GM21423 (cell line): ENCODE data around the gene OR5D18.
"Not testable (repeated sequence)": the region's sequence is repeated elsewhere in the genome, so short reads cannot be mapped to it uniquely, and the experiment has no call there.

ENCODE experiments used
- ATAC-seq: cut with Tn5 transposase; IDR thresholded peaks from one replicate; pipeline ENCODE4 v1.9.1; 2021; ENCODE audit warnings: mild to moderate bottlenecking, moderate library complexity; ENCODE audit not compliant: unreplicated experiment

Gene OR5D18

DNA sequence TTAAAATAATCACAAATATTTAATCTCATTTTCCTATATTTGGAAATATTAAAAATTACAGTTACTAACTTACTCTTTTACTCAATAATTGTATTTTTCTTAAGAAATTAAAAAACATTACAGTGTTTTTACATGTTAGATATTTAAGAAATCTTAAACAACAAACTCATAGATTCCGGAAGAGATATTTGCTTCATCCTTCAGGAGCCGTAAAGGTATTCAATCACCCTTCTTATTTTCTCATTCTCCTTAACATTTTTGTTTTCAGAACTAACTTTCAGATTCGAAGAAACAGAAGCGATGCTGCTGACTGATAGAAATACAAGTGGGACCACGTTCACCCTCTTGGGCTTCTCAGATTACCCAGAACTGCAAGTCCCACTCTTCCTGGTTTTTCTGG lies at the start of gene OR5D18:
Gene OR5D18, plus strand, starts transcription at position 301 of the 400 bp plus-strand sequence. Its CDS starts 0 bp downstream, at position 301.
- ATAC-seq: no peak

DNA sequence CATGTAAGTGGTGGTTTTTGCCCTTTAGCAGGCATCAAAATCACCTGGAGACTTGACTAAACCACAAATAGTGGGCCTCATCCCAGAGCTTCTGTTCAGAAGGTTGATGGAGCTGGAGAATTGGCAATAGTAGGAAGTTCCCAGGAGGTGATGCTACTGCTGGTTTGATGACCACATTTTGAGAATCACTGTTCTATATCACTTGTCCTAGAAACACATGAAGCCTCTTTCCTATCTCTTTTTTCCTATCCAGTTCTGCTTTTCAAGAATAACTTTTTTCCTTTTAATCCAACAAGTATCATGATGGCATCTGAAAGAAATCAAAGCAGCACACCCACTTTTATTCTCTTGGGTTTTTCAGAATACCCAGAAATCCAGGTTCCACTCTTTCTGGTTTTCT lies 46.3 kb upstream of the OR5D18 start, which contains the start of gene OR5D13:
Gene OR5D13, plus strand, starts transcription at position 301 of the 400 bp plus-strand sequence. Its CDS starts 0 bp downstream, at position 301.
- ATAC-seq: no peak

DNA sequence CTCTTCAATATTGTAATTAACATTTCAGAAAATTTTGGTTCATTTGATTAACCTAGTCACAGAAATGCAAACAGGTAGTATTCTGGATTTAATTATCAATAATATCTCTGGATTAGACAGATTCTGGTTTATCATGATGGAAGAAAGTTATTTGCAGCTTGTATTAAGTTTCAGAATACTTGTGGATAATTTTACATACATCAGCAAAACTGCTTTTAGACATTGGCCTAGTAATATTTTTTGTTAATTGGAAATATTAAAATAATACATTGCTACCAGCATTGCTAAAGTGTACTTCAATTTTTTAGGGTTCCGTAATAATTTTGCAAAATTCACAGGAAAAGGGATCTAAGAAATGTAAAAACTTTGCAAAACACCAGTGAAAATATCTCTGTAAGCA lies 27.8 kb upstream of the OR5D18 start:
- no peak for ATAC-seq

DNA sequence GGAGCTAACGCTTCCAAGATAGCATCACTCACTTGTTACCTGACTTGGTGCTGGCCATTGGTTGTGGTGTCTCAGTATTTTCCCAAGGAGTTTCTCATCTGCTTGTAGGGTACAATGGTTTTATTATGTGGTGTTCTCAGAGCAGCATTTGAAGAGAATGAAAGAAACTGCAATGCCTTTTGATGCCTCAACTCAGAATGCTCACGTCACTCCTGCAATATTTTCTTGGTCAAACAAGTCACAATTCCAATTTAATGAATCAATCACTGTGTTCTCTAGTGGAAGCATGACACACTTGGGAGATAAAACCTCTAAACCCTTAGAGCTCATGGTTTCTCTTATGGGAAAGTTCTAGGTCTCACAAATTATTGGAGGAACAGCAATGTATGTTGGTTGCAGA lies 26.1 kb upstream of the OR5D18 start:
- ATAC-seq: no peak

DNA sequence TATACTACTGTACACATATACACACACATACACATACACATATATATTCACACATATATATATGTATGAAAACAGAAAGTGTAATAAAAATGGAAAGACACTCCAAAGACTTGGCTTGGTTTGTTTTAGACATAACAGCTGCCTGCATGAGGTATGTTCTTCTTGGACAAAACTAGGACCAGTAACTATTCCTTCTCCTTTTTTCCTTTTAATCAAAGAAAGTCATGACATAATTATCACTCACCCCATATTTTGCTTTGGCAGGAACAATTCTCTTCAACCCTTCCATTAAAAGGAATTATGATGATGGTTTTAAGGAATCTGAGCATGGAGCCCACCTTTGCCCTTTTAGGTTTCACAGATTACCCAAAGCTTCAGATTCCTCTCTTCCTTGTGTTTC lies 24.2 kb upstream of the OR5D18 start, which contains the start of gene OR5D14:
Gene OR5D14, plus strand, starts transcription at position 301 of the 400 bp plus-strand sequence. Its CDS starts 0 bp downstream, at position 301.
- ATAC-seq: no peak

DNA sequence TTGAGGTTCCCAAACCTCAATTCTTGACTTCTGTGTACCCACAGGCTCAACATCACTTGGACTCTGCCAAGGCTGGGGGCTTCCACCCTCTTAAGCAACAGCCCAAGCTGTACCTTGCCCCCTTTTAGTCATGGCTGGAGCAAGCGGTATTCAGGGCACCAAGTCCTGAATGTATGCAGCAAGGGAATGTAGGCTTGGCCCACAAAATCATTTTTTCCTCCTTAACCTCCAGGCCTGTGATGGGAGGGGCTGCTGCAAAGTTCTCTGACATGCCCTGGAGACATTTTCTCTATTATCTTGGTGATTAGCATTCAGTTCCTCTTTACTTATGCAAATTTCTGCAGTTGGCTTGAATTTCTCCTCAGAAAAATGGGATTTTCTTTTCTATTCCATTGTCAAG lies 13.2 kb upstream of the OR5D18 start:
- no peak for ATAC-seq

DNA sequence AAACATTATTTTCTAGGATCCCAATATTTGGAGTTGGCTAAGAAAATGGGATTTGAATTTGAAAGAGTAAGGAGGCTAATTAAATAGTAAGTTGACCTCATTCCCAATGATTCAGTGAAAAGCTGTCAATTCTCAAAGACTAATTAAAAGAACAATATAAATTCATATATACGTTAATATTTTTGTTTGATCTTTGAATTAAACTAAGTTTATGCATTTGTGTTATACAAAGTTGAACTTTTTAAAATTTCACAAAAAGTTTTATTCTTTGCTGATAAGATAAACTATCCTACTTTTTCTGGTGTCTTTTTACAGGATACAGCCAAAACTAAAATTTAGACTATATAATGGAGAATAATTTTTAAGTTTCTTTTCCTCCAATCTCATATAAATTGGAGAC lies 8.4 kb upstream of the OR5D18 start, which contains the start of gene OR5L1:
Gene OR5L1, plus strand, starts transcription at position 301 of the 400 bp plus-strand sequence. CDS start 100 bp downstream, outside the sequence.
- ATAC-seq: no peak

DNA sequence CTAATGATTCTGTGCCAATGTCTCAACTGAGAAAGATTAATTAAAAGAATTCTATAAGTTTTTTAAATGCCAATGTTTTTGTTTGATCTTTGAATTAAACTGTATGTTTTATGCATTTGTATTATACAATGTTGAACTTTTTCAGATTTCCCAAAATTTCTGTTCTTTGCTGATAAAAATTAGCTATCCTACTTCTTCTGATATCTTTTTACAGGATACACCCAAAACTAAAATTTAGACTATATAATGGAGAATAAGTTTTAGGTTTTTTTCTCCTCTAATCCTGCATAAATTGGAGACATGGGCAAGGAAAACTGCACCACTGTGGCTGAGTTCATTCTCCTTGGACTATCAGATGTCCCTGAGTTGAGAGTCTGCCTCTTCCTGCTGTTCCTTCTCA lies 7.5 kb downstream of the OR5D18 start, which contains the start of gene OR5L2:
Gene OR5L2, plus strand, starts transcription at position 301 of the 400 bp plus-strand sequence. Its CDS starts 0 bp downstream, at position 301.
- ATAC-seq: no peak

DNA sequence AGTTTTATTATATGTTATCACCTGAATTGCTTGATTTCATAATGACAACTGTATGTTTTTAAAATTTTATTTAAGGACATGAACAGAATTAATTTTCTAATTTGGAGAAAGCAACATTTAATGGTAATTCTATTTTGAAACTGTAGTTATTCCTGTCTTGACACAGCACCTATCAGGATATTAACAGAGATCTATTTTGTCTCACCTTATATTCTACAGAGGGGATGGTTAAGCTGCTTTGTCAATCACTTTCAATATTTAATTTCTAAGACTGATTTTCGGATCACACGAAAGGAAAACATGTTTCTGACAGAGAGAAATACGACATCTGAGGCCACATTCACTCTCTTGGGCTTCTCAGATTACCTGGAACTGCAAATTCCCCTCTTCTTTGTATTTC lies 19.0 kb downstream of the OR5D18 start, which contains the start of gene OR5D16:
Gene OR5D16, plus strand, starts transcription at position 301 of the 400 bp plus-strand sequence. Its CDS starts 0 bp downstream, at position 301.
- no peak for ATAC-seq

DNA sequence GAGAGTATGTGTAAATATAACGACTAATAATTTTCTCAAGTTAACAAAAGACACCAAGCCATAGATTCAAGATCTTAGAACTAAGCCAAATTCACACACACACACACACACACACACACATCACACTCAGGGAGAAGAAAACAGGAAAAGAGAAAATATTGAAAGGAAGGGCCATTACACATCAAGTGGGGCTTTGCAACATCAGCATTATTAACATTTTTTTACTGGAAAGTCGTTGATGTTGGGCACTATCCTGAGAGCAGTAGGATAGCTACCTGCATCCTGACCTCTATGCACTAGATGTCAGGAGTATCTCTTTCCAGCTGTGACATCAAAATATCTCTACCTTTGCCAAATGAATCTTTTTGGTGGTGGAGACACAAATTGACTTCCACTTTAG lies 28.0 kb downstream of the OR5D18 start:
- no peak for ATAC-seq

DNA sequence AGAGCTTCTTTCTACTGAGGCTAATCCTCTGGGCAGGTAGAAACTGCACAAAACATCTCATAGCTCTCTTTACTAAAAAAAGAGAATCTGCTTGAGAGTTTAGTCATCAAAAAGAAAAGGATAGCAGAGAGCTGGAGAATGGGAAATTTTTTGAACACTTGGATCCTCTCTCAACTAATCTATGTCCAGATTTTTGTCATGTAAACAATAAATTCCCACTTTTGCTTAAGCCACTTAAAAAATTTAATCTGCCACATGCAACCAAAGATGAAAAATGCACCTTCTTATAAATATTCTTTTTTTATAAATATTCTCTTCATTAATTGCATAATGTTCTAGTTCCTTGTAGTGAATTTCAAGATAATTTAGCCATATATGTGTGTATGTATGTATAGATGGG lies 29.6 kb downstream of the OR5D18 start:
- no peak for ATAC-seq

DNA sequence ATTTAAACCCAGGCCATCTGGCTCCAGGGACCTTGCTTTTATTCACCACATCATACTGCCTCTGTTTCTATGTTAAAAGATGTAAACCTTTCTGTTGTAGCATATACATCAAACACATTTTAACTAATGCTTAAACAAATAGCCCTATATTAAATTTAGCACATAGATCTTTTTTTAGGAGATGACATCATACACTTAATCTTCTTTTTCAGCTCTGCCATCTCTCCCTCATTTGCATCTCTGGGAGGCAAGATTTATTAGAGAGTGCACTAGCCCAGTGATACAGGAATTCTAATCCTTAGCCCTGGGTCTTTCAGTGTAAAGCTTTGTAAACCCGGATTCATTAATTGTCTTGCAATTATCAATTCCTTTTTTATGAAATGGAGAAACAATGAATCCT lies 32.7 kb downstream of the OR5D18 start:
- ATAC-seq: no peak

DNA sequence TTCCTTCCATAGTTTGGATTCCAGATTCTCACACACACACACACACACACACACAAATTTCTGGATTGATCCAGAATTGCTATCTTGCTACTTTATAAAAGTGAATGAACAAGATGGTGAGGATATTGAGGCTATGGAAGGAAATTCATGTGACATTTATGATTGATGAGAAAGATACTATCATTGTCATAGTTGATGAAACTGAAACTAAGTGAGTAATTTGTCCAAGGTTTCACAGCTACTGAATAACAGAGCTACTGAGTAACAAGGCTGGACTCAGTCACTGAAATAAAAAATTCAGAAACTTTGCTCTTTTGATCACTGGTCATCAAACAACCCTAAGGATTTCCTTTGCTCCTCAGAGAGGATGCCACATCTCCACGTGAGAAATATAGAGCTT lies 35.3 kb downstream of the OR5D18 start:
- no peak for ATAC-seq

DNA sequence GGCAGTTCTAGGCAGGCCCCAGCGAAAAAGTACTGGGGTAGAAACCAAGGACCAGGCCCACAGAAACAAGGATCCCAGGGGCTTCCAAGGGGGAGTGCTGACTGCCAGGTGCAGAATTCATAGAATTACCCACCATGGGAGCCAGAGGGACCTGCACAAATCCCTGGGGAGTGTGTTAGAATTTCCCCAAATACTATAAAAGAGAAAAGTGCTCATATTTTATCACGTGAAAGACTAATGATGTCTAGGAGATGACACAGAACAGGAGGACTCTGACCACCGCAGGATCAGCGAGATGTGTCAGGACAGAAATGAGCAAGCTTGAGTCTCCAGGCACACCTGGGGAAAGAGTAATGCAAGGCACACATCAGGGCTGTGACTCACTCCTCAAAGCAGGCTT lies 47.9 kb downstream of the OR5D18 start:
- not testable (repeated sequence) for ATAC-seq
